Esophagus muscularis mucosa (tissue), 3 donors: Measurements from ENCODE around the gene HOATZ.

ENCODE experiments used
- POLR2A ChIP-seq: fragments of 450-650 bp; IDR thresholded peaks from one replicate; pipeline ENCODE4 v1.6.1; 2017; ENCODE audit warnings: antibody characterized with exemption, moderate library complexity, mild to moderate bottlenecking, low read depth
- POLR2AphosphoS5 ChIP-seq, 2 donors: sonication (generic); formaldehyde crosslinking; IDR thresholded peaks; one replicate each; pipeline ENCODE4 v1.6.1; 2017; ENCODE audit warnings: antibody characterized with exemption in 2 of 2
- TF ChIP-seq, protein P1 (sequence below), 3 experiments: fragments of 200-600 bp in 2 of 3; fragments of 450-650 bp in 1 of 3; sonication (generic) in 2 of 3; IDR thresholded peaks; one replicate each; pipeline ENCODE4 v1.5.1; 2017 to 2019; ENCODE audit warnings: antibody characterized with exemption in 3 of 3, mild to moderate bottlenecking in 2 of 3, moderate library complexity in 1 of 3

DNA sequence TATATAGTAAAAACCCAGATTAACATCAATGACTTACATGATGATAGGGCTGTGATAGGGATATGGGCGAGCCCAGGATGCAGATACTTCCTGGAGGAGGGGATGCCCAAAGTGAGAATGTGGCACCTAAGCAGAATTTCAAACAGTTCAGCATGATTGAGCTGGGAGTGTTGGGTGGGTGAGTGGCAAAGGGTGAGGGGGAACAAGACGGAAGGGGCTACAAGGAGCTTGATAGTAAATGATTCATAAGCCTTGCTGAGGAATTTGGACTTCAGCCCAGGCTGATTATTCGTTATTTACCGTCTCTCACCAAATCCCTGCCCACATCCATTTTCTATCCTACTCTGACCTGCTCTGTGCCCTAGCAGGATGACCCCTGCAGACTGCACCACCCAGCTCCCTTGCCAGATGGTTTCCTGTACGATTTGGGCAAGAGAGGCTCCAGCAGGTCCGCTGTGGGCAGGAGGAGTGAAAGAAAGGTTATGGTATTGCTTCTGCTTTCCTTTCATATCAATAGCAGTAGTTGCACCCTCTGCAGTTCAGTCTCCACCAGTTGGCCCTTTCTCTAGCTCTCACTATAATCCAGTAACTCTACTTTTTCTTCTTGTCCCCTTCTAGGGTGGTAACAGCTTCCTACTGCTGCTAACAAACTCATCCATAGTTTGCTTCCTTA lies 57.4 kb downstream of the HOATZ start:
- TF ChIP-seq, protein P1, sequence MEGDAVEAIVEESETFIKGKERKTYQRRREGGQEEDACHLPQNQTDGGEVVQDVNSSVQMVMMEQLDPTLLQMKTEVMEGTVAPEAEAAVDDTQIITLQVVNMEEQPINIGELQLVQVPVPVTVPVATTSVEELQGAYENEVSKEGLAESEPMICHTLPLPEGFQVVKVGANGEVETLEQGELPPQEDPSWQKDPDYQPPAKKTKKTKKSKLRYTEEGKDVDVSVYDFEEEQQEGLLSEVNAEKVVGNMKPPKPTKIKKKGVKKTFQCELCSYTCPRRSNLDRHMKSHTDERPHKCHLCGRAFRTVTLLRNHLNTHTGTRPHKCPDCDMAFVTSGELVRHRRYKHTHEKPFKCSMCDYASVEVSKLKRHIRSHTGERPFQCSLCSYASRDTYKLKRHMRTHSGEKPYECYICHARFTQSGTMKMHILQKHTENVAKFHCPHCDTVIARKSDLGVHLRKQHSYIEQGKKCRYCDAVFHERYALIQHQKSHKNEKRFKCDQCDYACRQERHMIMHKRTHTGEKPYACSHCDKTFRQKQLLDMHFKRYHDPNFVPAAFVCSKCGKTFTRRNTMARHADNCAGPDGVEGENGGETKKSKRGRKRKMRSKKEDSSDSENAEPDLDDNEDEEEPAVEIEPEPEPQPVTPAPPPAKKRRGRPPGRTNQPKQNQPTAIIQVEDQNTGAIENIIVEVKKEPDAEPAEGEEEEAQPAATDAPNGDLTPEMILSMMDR (IDR thresholded peaks at IDR 0.05), result no peak
- TF ChIP-seq POLR2AphosphoS5 (IDR thresholded peaks at IDR 0.05) (no peak), POLR2A (no peak)
